ENCODE data around the gene IQGAP2. TPM values are rescaled to one million over a fixed set of nuclear protein-coding genes. Genes with fewer than 3 reads are reported as not detected.

The IQGAP2 gene
- total RNA-seq, 1 donor from 2014 or later, result 4.0 TPM

- Histone ChIP-seq H3K27me3 (ENCODE audit: control insufficient read depth, insufficient read depth, low read length) (no peaks in the 10 kb centered on the region), H3K36me3 (ENCODE audit: control insufficient read depth, insufficient read depth, low read length) (no peaks in the 10 kb centered on the region), H3K4me3 (ENCODE audit: low read depth, low read length) (no peak overlapping the region)
- no peak for TF ChIP-seq CTCF (IDR thresholded peaks at IDR 0.05; ENCODE audit: insufficient read depth, low read length, poor library complexity, severe bottlenecking)
- DNase-seq (ENCODE audit: low read depth), result no peak
Observed at GRCh38 chr5:76526950-76527583, 124.0 kb downstream of the IQGAP2 start.

- no peak for TF ChIP-seq CTCF (IDR thresholded peaks at IDR 0.05; ENCODE audit: insufficient read depth, low read length, poor library complexity, severe bottlenecking)
- no peaks in the 10 kb centered on the region for H3K36me3 ChIP-seq (ENCODE audit: control insufficient read depth, insufficient read depth, low read length)
- peak; percentile 28 for DNase-seq (ENCODE audit: low read depth)
- no peaks in the 10 kb centered on the region for H3K27me3 ChIP-seq (ENCODE audit: control insufficient read depth, insufficient read depth, low read length)
- no peak overlapping the region for H3K4me3 ChIP-seq (ENCODE audit: low read depth, low read length)
Observed at GRCh38 chr5:76527685-76528161, 124.6 kb downstream of the IQGAP2 start.

- Histone ChIP-seq H3K4me3 (ENCODE audit: low read depth, low read length) (no peak overlapping the region), H3K27me3 (ENCODE audit: control insufficient read depth, insufficient read depth, low read length) (no peaks in the 10 kb centered on the region), H3K36me3 (ENCODE audit: control insufficient read depth, insufficient read depth, low read length) (no peaks in the 10 kb centered on the region)
- no peak for TF ChIP-seq CTCF (IDR thresholded peaks at IDR 0.05; ENCODE audit: insufficient read depth, low read length, poor library complexity, severe bottlenecking)
- DNase-seq (ENCODE audit: low read depth), result no peak
Observed at GRCh38 chr5:76528547-76529331, 125.7 kb downstream of the IQGAP2 start.

- no peak for TF ChIP-seq CTCF (IDR thresholded peaks at IDR 0.05; ENCODE audit: insufficient read depth, low read length, poor library complexity, severe bottlenecking)
- no peak for DNase-seq (ENCODE audit: low read depth)
- Histone ChIP-seq H3K4me3 (ENCODE audit: low read depth, low read length) (no peak overlapping the region), H3K27me3 (ENCODE audit: control insufficient read depth, insufficient read depth, low read length) (no peaks in the 10 kb centered on the region), H3K36me3 (ENCODE audit: control insufficient read depth, insufficient read depth, low read length) (no peaks in the 10 kb centered on the region)
Observed at GRCh38 chr5:76529464-76530344, 126.6 kb downstream of the IQGAP2 start.

- Histone ChIP-seq H3K27me3 (ENCODE audit: control insufficient read depth, insufficient read depth, low read length) (no peaks in the 10 kb centered on the region), H3K36me3 (ENCODE audit: control insufficient read depth, insufficient read depth, low read length) (no peaks in the 10 kb centered on the region), H3K4me3 (ENCODE audit: low read depth, low read length) (no peak overlapping the region)
- no peak for TF ChIP-seq CTCF (IDR thresholded peaks at IDR 0.05; ENCODE audit: insufficient read depth, low read length, poor library complexity, severe bottlenecking)
- no peak for DNase-seq (ENCODE audit: low read depth)
Observed at GRCh38 chr5:76532052-76532451, 129.0 kb downstream of the IQGAP2 start.

Measured in kidney epithelial cell (primary cell).